OCI-LY1 (cell line): ENCODE measurements around the gene MTHFSD.

Experiments
- H2AFZ ChIP-seq: fragments of 200-600 bp; sonication (generic), shearing (Covaris generic); 2 replicates; pipeline ENCODE4 v1.6.0; 2014; ENCODE audit warnings: antibody characterized with exemption, mild to moderate bottlenecking, low read length
- H3F3A ChIP-seq: fragments of 200-600 bp; sonication (generic), shearing (Covaris generic); 2 replicates; pipeline ENCODE4 v1.6.0; 2014; ENCODE audit warnings: mild to moderate bottlenecking, antibody characterized with exemption, low read length, moderate library complexity; ENCODE audit not compliant: insufficient read depth
- H3K27ac ChIP-seq: fragments of 200-600 bp; sonication (generic); 2 replicates; pipeline ENCODE4 v1.5.1; 2014; ENCODE audit warnings: low read length, mixed run types, mild to moderate bottlenecking, low read depth; ENCODE audit not compliant: poor library complexity, severe bottlenecking
- H3K27me3 ChIP-seq: fragments of 200-600 bp; sonication (generic); 2 replicates; pipeline ENCODE4 v1.6.0; 2014; ENCODE audit warnings: antibody characterized with exemption, mild to moderate bottlenecking, low read length, moderate library complexity; ENCODE audit not compliant: insufficient read depth
- H3K36me3 ChIP-seq: fragments of 200-600 bp; sonication (generic); 2 replicates; pipeline ENCODE4 v1.6.1; 2014; ENCODE audit warnings: mild to moderate bottlenecking, antibody characterized with exemption, low read length, moderate library complexity, mixed read lengths; ENCODE audit not compliant: insufficient read depth
- H3K4me1 ChIP-seq: fragments of 200-600 bp; sonication (generic); 2 replicates; pipeline ENCODE4 v1.5.1; 2014; ENCODE audit warnings: mild to moderate bottlenecking, low read length, moderate library complexity; ENCODE audit not compliant: insufficient read depth, severe bottlenecking
- H3K4me2 ChIP-seq: fragments of 200-600 bp; sonication (generic), shearing (Covaris generic); 2 replicates; pipeline ENCODE4 v1.6.1; 2014; ENCODE audit warnings: low read length
- H3K4me3 ChIP-seq: fragments of 200-600 bp; sonication (generic); 2 replicates; pipeline ENCODE4 v1.5.1; 2014; ENCODE audit warnings: low read length, low read depth, mild to moderate bottlenecking, mixed read lengths; ENCODE audit not compliant: poor library complexity, severe bottlenecking
- H3K79me2 ChIP-seq: fragments of 200-600 bp; shearing (Covaris generic); 2 replicates; pipeline ENCODE4 v1.6.1; 2016; ENCODE audit warnings: mixed run types, low read length, mixed read lengths; ENCODE audit not compliant: insufficient read depth
- H3K9ac ChIP-seq: fragments of 200-600 bp; sonication (generic), shearing (Covaris generic); 2 replicates; pipeline ENCODE4 v1.6.1; 2014; ENCODE audit warnings: mild to moderate bottlenecking, low read length, mixed read lengths
- H3K9me2 ChIP-seq: fragments of 200-600 bp; sonication (generic), shearing (Covaris generic); 2 replicates; pipeline ENCODE4 v1.6.1; 2014; ENCODE audit warnings: low read depth, mild to moderate bottlenecking, low read length, mixed read lengths
- H3K9me3 ChIP-seq: fragments of 200-600 bp; shearing (Covaris generic); 2 replicates; pipeline ENCODE4 v1.6.1; 2014; ENCODE audit warnings: low read length, mixed read lengths
- H4K20me1 ChIP-seq: fragments of 200-600 bp; sonication (generic), shearing (Covaris generic); 2 replicates; pipeline ENCODE4 v1.6.0; 2016; ENCODE audit warnings: mild to moderate bottlenecking, low read length; ENCODE audit not compliant: insufficient read depth
- EZH2 ChIP-seq: fragments of 200-600 bp; sonication (generic), shearing (Covaris generic); IDR thresholded peaks from 2 replicates; pipeline ENCODE4 v1.8.0; 2017; ENCODE audit warnings: borderline replicate concordance, mixed run types, mild to moderate bottlenecking, antibody characterized with exemption, low read length, moderate library complexity, mixed read lengths
- TF ChIP-seq, protein P1 (sequence below): fragments of 200-600 bp; sonication (generic), shearing (Covaris generic); IDR thresholded peaks from 2 replicates; pipeline ENCODE4 v1.5.1; 2017; ENCODE audit warnings: mild to moderate bottlenecking, antibody characterized with exemption, low read length, moderate library complexity, mixed read lengths

MTHFSD gene

DNA sequence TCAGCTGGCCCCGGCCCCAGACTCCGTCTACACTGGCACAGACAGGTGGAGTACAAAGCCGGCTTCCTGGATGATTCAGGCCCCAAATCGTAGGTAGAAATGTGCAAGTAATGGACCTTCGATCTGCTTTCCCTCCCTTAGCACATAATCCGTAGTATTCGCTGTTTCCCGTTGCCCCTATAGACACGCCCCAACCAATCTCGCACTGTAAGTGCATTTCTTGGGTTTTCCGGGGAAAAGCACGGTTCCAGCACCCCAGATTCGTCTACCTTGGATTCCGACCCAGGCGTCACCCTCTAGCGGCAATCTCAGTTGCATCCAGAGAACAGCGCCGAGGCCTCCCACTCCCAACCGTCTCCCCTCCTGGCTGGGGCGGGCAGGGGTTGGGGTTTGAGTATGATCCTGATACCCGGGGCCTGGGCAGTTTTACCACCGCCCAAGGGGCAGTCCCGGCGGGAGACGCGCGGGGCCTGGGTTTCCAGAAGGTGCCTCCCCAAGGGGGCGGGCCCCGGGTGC lies 56.8 kb downstream of the MTHFSD start:
- H3K4me2 ChIP-seq: no peak overlapping the region
- H3K27ac ChIP-seq: no peak overlapping the region
- H3K9me3 ChIP-seq: no peaks in the 10 kb centered on the region
- no peak overlapping the region for H3K4me3 ChIP-seq
- no peaks in the 10 kb centered on the region for H3K27me3 ChIP-seq
- no peak overlapping the region for H2AFZ ChIP-seq
- TF ChIP-seq EZH2: no peak
- TF ChIP-seq, protein P1, sequence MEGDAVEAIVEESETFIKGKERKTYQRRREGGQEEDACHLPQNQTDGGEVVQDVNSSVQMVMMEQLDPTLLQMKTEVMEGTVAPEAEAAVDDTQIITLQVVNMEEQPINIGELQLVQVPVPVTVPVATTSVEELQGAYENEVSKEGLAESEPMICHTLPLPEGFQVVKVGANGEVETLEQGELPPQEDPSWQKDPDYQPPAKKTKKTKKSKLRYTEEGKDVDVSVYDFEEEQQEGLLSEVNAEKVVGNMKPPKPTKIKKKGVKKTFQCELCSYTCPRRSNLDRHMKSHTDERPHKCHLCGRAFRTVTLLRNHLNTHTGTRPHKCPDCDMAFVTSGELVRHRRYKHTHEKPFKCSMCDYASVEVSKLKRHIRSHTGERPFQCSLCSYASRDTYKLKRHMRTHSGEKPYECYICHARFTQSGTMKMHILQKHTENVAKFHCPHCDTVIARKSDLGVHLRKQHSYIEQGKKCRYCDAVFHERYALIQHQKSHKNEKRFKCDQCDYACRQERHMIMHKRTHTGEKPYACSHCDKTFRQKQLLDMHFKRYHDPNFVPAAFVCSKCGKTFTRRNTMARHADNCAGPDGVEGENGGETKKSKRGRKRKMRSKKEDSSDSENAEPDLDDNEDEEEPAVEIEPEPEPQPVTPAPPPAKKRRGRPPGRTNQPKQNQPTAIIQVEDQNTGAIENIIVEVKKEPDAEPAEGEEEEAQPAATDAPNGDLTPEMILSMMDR: no peak
- H3K4me1 ChIP-seq: no peaks in the 10 kb centered on the region
- no peaks in the 10 kb centered on the region for H4K20me1 ChIP-seq
- no peaks in the 10 kb centered on the region for H3K9me2 ChIP-seq
- no peaks in the 10 kb centered on the region for H3K79me2 ChIP-seq
- no peak overlapping the region for H3K9ac ChIP-seq
- H3F3A ChIP-seq: no peaks in the 10 kb centered on the region
- H3K36me3 ChIP-seq: no peaks in the 10 kb centered on the region

DNA sequence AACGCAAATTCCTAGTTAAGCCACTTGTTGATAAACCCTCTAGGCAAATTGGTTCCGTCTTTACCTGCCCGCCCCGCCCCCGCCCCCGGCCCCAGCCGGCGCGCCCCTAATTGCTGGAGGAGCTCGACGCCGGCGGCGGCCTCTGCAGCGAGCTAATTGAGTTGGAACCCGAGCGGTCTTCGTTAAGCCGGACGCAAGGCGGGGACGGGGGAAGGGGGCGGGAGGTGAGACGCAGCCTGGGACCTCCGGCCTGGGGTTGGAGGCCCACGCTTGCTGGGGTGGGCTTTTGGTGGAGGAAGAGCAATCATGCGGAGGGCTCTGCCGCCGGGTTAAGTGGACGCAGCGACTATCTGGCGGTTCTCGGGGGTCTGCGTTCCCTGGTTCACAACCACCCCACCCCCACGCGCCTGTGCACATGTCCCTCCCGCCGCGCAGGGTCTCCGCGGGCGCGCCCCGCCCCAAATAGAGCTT lies 57.4 kb downstream of the MTHFSD start:
- no peak overlapping the region for H3K4me2 ChIP-seq
- no peak overlapping the region for H3K27ac ChIP-seq
- no peaks in the 10 kb centered on the region for H3K27me3 ChIP-seq
- no peaks in the 10 kb centered on the region for H3K36me3 ChIP-seq
- H3K9me2 ChIP-seq: no peaks in the 10 kb centered on the region
- no peaks in the 10 kb centered on the region for H3F3A ChIP-seq
- H2AFZ ChIP-seq: no peak overlapping the region
- no peaks in the 10 kb centered on the region for H3K4me1 ChIP-seq
- no peaks in the 10 kb centered on the region for H3K9me3 ChIP-seq
- no peaks in the 10 kb centered on the region for H3K79me2 ChIP-seq
- no peaks in the 10 kb centered on the region for H4K20me1 ChIP-seq
- H3K9ac ChIP-seq: no peak overlapping the region
- H3K4me3 ChIP-seq: no peak overlapping the region
- TF ChIP-seq, protein P1: no peak
- no peak for TF ChIP-seq EZH2

DNA sequence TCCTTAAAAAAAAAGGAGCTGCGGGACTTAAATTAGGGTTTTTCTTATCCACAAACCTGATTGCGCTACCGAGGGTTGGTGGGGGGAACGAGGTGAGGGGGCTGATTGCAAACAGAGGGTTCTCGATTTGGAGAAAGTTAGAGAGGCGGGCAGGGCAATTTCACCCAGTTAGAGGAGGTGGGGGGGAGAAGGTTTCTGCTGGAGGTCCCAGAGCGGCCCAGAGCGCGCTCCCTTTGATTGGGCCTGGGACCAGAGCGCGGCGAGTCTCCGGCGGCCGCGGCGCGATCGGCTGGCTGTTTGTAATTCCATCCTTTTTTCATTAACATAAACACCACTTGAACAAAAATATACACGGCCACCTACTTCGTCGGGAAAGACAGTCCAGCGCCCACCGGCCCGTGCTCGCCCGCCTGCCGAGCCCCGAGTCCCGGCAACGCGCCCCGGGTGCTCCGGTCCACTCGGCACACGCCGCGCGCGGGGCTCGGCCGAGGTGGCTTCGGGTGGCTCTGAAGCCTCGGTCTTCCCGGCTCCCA lies 58.0 kb downstream of the MTHFSD start:
- Histone ChIP-seq H3K4me3 (no peak overlapping the region), H3K4me1 (no peaks in the 10 kb centered on the region), H3K79me2 (no peaks in the 10 kb centered on the region), H3K27ac (no peak overlapping the region), H3K9me2 (no peaks in the 10 kb centered on the region), H3F3A (no peaks in the 10 kb centered on the region), H3K9ac (no peak overlapping the region), H4K20me1 (no peaks in the 10 kb centered on the region), H3K9me3 (no peaks in the 10 kb centered on the region), H3K27me3 (no peaks in the 10 kb centered on the region), H3K4me2 (no peak overlapping the region), H3K36me3 (no peaks in the 10 kb centered on the region), H2AFZ (no peak overlapping the region)
- TF ChIP-seq, protein P1: no peak
- TF ChIP-seq EZH2: no peak
